ENCODE measurements around the gene DAB1.

DNA sequence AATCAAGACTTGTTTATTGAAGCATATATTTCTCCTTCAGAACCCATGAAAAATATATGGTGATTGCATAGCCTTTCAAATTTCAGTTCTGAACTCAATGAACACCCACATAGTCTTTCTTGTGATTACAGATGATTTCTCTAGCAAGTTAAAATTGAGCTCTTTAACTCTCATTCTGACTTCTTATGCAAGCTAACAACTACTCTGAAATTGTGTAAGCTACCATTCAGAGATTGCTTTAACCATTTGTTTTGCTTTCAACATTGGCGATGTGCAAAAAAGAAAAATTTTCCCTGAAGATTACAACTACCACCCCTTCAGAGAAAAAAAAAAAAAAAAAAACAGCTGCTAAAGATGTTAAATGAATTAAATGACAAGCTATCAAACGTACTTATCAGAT lies 193.9 kb downstream of the DAB1 start:
- TF ChIP-seq YY1 (IDR thresholded peaks at IDR 0.05; ENCODE audit: insufficient read depth, insufficient read length) (no peak), ZNF274 (IDR thresholded peaks at IDR 0.05; ENCODE audit: low read depth, low read length) (no peak), SUZ12 (IDR thresholded peaks at IDR 0.05; ENCODE audit: extremely low read depth, insufficient read depth, insufficient read length) (no peak)
